HepG2 (cell line): ENCODE measurements around the gene SLC2A4. TPM values are rescaled to one million over a fixed set of nuclear protein-coding genes. Genes with fewer than 3 reads are reported as not detected.

Experiments
- BORCS8-MEF2B ChIP-seq: sonication (generic); formaldehyde crosslinking; IDR thresholded peaks from 2 replicates; pipeline ENCODE4 v1.8.0; 2022; ENCODE audit warnings: mild to moderate bottlenecking, missing genetic modification reagents
- CBX5 ChIP-seq: sonication (generic); formaldehyde crosslinking; IDR thresholded peaks from 2 replicates; pipeline ENCODE4 v1.4.0; 2020; ENCODE audit warnings: missing genetic modification reagents, borderline replicate concordance
- ELF3 ChIP-seq: IDR thresholded peaks from 2 replicates; pipeline ENCODE4 v1.6.1; 2016; ENCODE audit warnings: missing genetic modification reagents, missing compliant biosample characterization
- FOXA1 ChIP-seq, 2 experiments: fragments of 450-650 bp in 1 of 2; sonication (generic) in 1 of 2; formaldehyde crosslinking in 1 of 2; IDR thresholded peaks; 2 replicates each; pipeline versions ENCODE4 v1.4.0 to v1.6.1; 2016 to 2020; ENCODE audit warnings: missing genetic modification reagents in 1 of 2
- GTF2F1 ChIP-seq: fragments of 150-350 bp; IDR thresholded peaks from 2 replicates; pipeline ENCODE4 v1.6.1; 2014; ENCODE audit warnings: low read length
- MAZ ChIP-seq, 2 experiments: sonication (generic) in 1 of 2; formaldehyde crosslinking in 1 of 2; IDR thresholded peaks; 2 replicates each; pipeline versions ENCODE4 v1.5.0 to v1.6.1; 2012 to 2020; ENCODE audit warnings: low read depth in 2 of 2, mild to moderate bottlenecking in 2 of 2, borderline replicate concordance in 1 of 2, improper control_type of control experiment in 1 of 2, low read length in 1 of 2, missing genetic modification reagents in 1 of 2, moderate library complexity in 1 of 2
- MTA1 ChIP-seq: sonication (generic); formaldehyde crosslinking; IDR thresholded peaks from 2 replicates; pipeline ENCODE4 v1.4.0; 2020; ENCODE audit warnings: missing genetic modification reagents, mild to moderate bottlenecking, borderline replicate concordance
- PAX8 ChIP-seq: sonication (generic); formaldehyde crosslinking; IDR thresholded peaks from 2 replicates; pipeline ENCODE4 v1.8.0; 2022; ENCODE audit warnings: mild to moderate bottlenecking, missing genetic modification reagents, borderline replicate concordance
- XBP1 ChIP-seq: sonication (generic); formaldehyde crosslinking; IDR thresholded peaks from 2 replicates; pipeline ENCODE4 v1.5.0; 2020; ENCODE audit warnings: missing genetic modification reagents
- ZFP1 ChIP-seq: IDR thresholded peaks from 2 replicates; pipeline ENCODE4 v1.6.1; 2016
- ZNF18 ChIP-seq: sonication (generic); formaldehyde crosslinking; IDR thresholded peaks from 2 replicates; pipeline ENCODE4 v1.8.0; 2022; ENCODE audit warnings: mild to moderate bottlenecking, missing genetic modification reagents; ENCODE audit not compliant: insufficient replicate concordance
- ZNF224 ChIP-seq: sonication (generic); formaldehyde crosslinking; IDR thresholded peaks from 2 replicates; pipeline ENCODE4 v1.5.0; 2020; ENCODE audit warnings: mild to moderate bottlenecking, missing genetic modification reagents
- ZNF251 ChIP-seq: sonication (generic); formaldehyde crosslinking; IDR thresholded peaks from 2 replicates; pipeline ENCODE4 v1.9.0; 2021; ENCODE audit warnings: mild to moderate bottlenecking, missing genetic modification reagents
- ZNF329 ChIP-seq: sonication (generic); formaldehyde crosslinking; IDR thresholded peaks from 2 replicates; pipeline ENCODE4 v1.9.0; 2021; ENCODE audit warnings: low read depth, mild to moderate bottlenecking, missing genetic modification reagents
- ZNF33A ChIP-seq: sonication (generic); formaldehyde crosslinking; IDR thresholded peaks from 2 replicates; pipeline ENCODE4 v1.5.1; 2020; ENCODE audit warnings: missing genetic modification reagents, mild to moderate bottlenecking, moderate library complexity, borderline replicate concordance
- ZNF407 ChIP-seq: sonication (generic); formaldehyde crosslinking; IDR thresholded peaks from one replicate; pipeline ENCODE4 v1.5.1; 2020; ENCODE audit warnings: mild to moderate bottlenecking, missing genetic modification reagents; ENCODE audit errors: not compliant biosample characterization
- ZNF556 ChIP-seq: sonication (generic); formaldehyde crosslinking; IDR thresholded peaks from 2 replicates; pipeline ENCODE4 v1.4.0; 2020; ENCODE audit warnings: mild to moderate bottlenecking, missing genetic modification reagents, borderline replicate concordance
- ZNF580 ChIP-seq: IDR thresholded peaks from 2 replicates; pipeline ENCODE4 v1.6.1; 2016; ENCODE audit warnings: low read depth, borderline replicate concordance
- polyA plus RNA-seq, 8 experiments: library from polyadenylated mRNA; depleted of rRNA in 3 of 8; stranded (reverse) in 7 of 8; unstranded in 1 of 8; fragments of >200 nt; fragmentation: Illumina TruSeq in 4 of 8; extraction: Trizol in 4 of 8; gene quantifications; 2 replicates each; pipeline versions ENCODE4 v1.2.1 to v1.2.3, GENCODE V29; 2011 to 2016; ENCODE audit warnings: low read depth in 4 of 8, missing spikeins in 1 of 8, mixed read lengths in 1 of 8; ENCODE audit not compliant: insufficient read depth in 1 of 8
- total RNA-seq, 5 experiments: library from RNA; depleted of rRNA; stranded (reverse); fragments of >200 nt; fragmentation: Illumina TruSeq; extraction: Trizol; gene quantifications; 2 replicates each; pipeline ENCODE4 v1.2.3, GENCODE V29; 2016; ENCODE audit warnings: low read depth in 1 of 5

Gene SLC2A4
- total and polyA plus RNA-seq, 2 of the 13 experiments (the other 11 are each of a cell fraction or from before 2014, with no cell fraction given), result 4.9 to 5.8 TPM

- no peak for TF ChIP-seq ZNF33A
- 0 out of 2 replicates have a peak, but pooled peaks have one; percentile 65 for TF ChIP-seq MTA1 (CRISPR knock-in tag)
- TF ChIP-seq ZNF224 (CRISPR knock-in tag), result no peak
- TF ChIP-seq GTF2F1, result peak; percentile 97
- TF ChIP-seq ZNF18 (CRISPR knock-in tag), result no peak
- peak; percentile 71; the same call in 1 of the 2 replicates for TF ChIP-seq CBX5 (CRISPR knock-in tag)
- TF ChIP-seq ELF3 (CRISPR knock-in tag), result peak; percentile 66; the same call in 1 of the 2 replicates
- peak; percentile 79 for TF ChIP-seq BORCS8-MEF2B (CRISPR knock-in tag)
- no peak for TF ChIP-seq FOXA1 (IDR thresholded peaks at IDR 0.05)
- peak; percentile 38 for TF ChIP-seq FOXA1 (CRISPR knock-in tag; IDR thresholded peaks at IDR 0.05)
- TF ChIP-seq PAX8 (CRISPR knock-in tag), result 0 out of 2 replicates have a peak, but pooled peaks have one; percentile 8
- TF ChIP-seq ZFP1 (CRISPR knock-in tag), result no peak
- TF ChIP-seq ZNF580 (CRISPR knock-in tag), result peak; percentile 59; the same call in 1 of the 2 replicates
- TF ChIP-seq MAZ (IDR thresholded peaks at IDR 0.05; ENCODE audit: borderline replicate concordance, low read depth, low read length), result no peak
- TF ChIP-seq MAZ (CRISPR knock-in tag; IDR thresholded peaks at IDR 0.05; ENCODE audit: low read depth), result peak; percentile 88
- no peak for TF ChIP-seq XBP1 (CRISPR knock-in tag)
- TF ChIP-seq ZNF251 (CRISPR knock-in tag), result 0 out of 2 replicates have a peak, but pooled peaks have one; percentile 85
- no peak for TF ChIP-seq ZNF329
- peak; percentile 74 for TF ChIP-seq ZNF556 (CRISPR knock-in tag)
- peak; percentile 68 for TF ChIP-seq ZNF407
These were observed 47.2 kb upstream of the SLC2A4 start, which contains the start of gene DVL2 (continued) for GRCh38 chr17:7234083-7234951.
